Measurements from ENCODE around the gene KRTAP12-4. TPM values are rescaled to one million over a fixed set of nuclear protein-coding genes. Genes with fewer than 3 reads are reported as not detected.

KRTAP12-4 gene
- polyA plus RNA-seq, 1 donor from 2014 or later: not detected

GRCh38 chr21:44626673-44627143 is 27.8 kb downstream of the KRTAP12-4 start, which contains the start of gene KRTAP10-9:
Gene KRTAP10-9, plus strand, starts transcription at chr21:44627093. Its CDS starts 79 bp downstream, at chr21:44627172.
- no peak within 1 kb of the TSS for H3K27ac ChIP-seq (ENCODE audit: low read length)
- no peaks in the 10 kb centered on the region for H3K79me2 ChIP-seq (replicated peaks; ENCODE audit: insufficient read depth, low read length)
- H4K20me1 ChIP-seq (ENCODE audit: insufficient read depth): no peaks in the 10 kb centered on the region
- no peak within 1 kb of the TSS for H3K4me2 ChIP-seq (ENCODE audit: low read length)
- TF ChIP-seq MXI1 (conservative IDR thresholded peaks at IDR 0.05; ENCODE audit: poor library complexity, severe bottlenecking): no peak
- TF ChIP-seq REST (IDR thresholded peaks at IDR 0.05; ENCODE audit: borderline replicate concordance): no peak
- no peak for TF ChIP-seq EP300 (conservative IDR thresholded peaks at IDR 0.05; ENCODE audit: poor library complexity, severe bottlenecking)
- no peak for TF ChIP-seq RAD21 (conservative IDR thresholded peaks at IDR 0.05)
- no peak for TF ChIP-seq CTCF (IDR thresholded peaks at IDR 0.05; ENCODE audit: poor library complexity, severe bottlenecking)
- TF ChIP-seq POLR2AphosphoS5 (IDR thresholded peaks at IDR 0.05): no peak
- no peak for TF ChIP-seq TAF1 (IDR thresholded peaks at IDR 0.05; ENCODE audit: low read depth)
- no peak for TF ChIP-seq EZH2 (IDR thresholded peaks at IDR 0.05; ENCODE audit: borderline replicate concordance, insufficient read depth, low read length, poor library complexity, severe bottlenecking)
- TF ChIP-seq SMC3 (conservative IDR thresholded peaks at IDR 0.05; ENCODE audit: poor library complexity): no peak
- H3K9me3 ChIP-seq (ENCODE audit: low read length): peaks cover 6% of the 10 kb centered on the region
- no peaks in the 10 kb centered on the region for H3K27me3 ChIP-seq (ENCODE audit: insufficient read depth, low read depth, low read length)
- no peak within 1 kb of the TSS for H3K9ac ChIP-seq (ENCODE audit: low read length)
- no peaks in the 10 kb centered on the region for H3F3A ChIP-seq (ENCODE audit: insufficient read depth, low read length, poor library complexity, severe bottlenecking)
- H2AFZ ChIP-seq (ENCODE audit: low read depth, low read length): no peak within 1 kb of the TSS
- H3K4me3 ChIP-seq (ENCODE audit: low read length): no peak within 1 kb of the TSS
- H3K9me2 ChIP-seq (ENCODE audit: insufficient read depth, low read length): no peaks in the 10 kb centered on the region
- no peaks in the 10 kb centered on the region for H3K36me3 ChIP-seq (ENCODE audit: insufficient read depth, low read length)

GRCh38 chr21:44626262-44626661 is 28.2 kb downstream of the KRTAP12-4 start:
- H3K79me2 ChIP-seq (replicated peaks; ENCODE audit: insufficient read depth, low read length): no peaks in the 10 kb centered on the region
- H3K27ac ChIP-seq (ENCODE audit: low read length): no peak overlapping the region
- no peaks in the 10 kb centered on the region for H4K20me1 ChIP-seq (ENCODE audit: insufficient read depth)
- no peak overlapping the region for H3K4me2 ChIP-seq (ENCODE audit: low read length)
- H3F3A ChIP-seq (ENCODE audit: insufficient read depth, low read length, poor library complexity, severe bottlenecking): no peaks in the 10 kb centered on the region
- no peaks in the 10 kb centered on the region for H3K27me3 ChIP-seq (ENCODE audit: insufficient read depth, low read depth, low read length)
- no peaks in the 10 kb centered on the region for H3K9me2 ChIP-seq (ENCODE audit: insufficient read depth, low read length)
- no peak overlapping the region for H2AFZ ChIP-seq (ENCODE audit: low read depth, low read length)
- H3K9me3 ChIP-seq (ENCODE audit: low read length): peaks cover 6% of the 10 kb centered on the region
- H3K4me3 ChIP-seq (ENCODE audit: low read length): no peak overlapping the region
- no peak overlapping the region for H3K9ac ChIP-seq (ENCODE audit: low read length)
- no peaks in the 10 kb centered on the region for H3K36me3 ChIP-seq (ENCODE audit: insufficient read depth, low read length)
- TF ChIP-seq CTCF (IDR thresholded peaks at IDR 0.05; ENCODE audit: poor library complexity, severe bottlenecking) (no peak), POLR2AphosphoS5 (IDR thresholded peaks at IDR 0.05) (no peak), SMC3 (conservative IDR thresholded peaks at IDR 0.05; ENCODE audit: poor library complexity) (no peak), REST (IDR thresholded peaks at IDR 0.05; ENCODE audit: borderline replicate concordance) (no peak), MXI1 (conservative IDR thresholded peaks at IDR 0.05; ENCODE audit: poor library complexity, severe bottlenecking) (no peak), TAF1 (IDR thresholded peaks at IDR 0.05; ENCODE audit: low read depth) (no peak)

All from neural cell (in vitro differentiated cells).